GM12878 (cell line): ENCODE measurements around the gene PRKAA1. TPM values are rescaled to one million over a fixed set of nuclear protein-coding genes. Genes with fewer than 3 reads are reported as not detected.

ENCODE experiments used
- ATF7 ChIP-seq: fragments of 450-650 bp; IDR thresholded peaks from 2 replicates; pipeline ENCODE4 v1.6.1; 2016; ENCODE audit warnings: low read depth, mild to moderate bottlenecking
- polyA plus RNA-seq, 11 experiments: library from polyadenylated mRNA; depleted of rRNA in 4 of 11; unstranded in 6 of 11; stranded (reverse) in 5 of 11; fragments of >200 nt; fragmentation: Nextera tagmentation in 4 of 11; fragmentation: Illumina TruSeq in 1 of 11; extraction: Ambion mirVana in 4 of 11; extraction: Trizol in 1 of 11; gene quantifications; 1 replicate in 1 of 11; 2 replicates in 10 of 11; pipeline versions ENCODE4 v1.2.1 to v1.2.3, GENCODE V29; 2011 to 2016; ENCODE audit warnings: inconsistent platforms in 2 of 11, missing spikeins in 2 of 11, low read depth in 1 of 11
- total RNA-seq, 4 experiments: library from RNA; depleted of rRNA in 3 of 4; stranded (reverse); fragments of >200 nt in 3 of 4; fragmentation: Illumina TruSeq in 1 of 4; extraction: Trizol in 1 of 4; gene quantifications; 2 replicates each; pipeline versions ENCODE4 v1.2.1 to v1.2.3, GENCODE V29; 2013 to 2021
- TF ChIP-seq, protein P1 (sequence below): fragments of 450-650 bp; IDR thresholded peaks from 2 replicates; pipeline ENCODE4 v1.6.1; 2018; ENCODE audit warnings: borderline replicate concordance, mild to moderate bottlenecking; ENCODE audit not compliant: partially characterized antibody
- TF ChIP-seq, protein P2 (sequence below): fragments of 450-650 bp; conservative IDR thresholded peaks from 2 replicates; pipeline ENCODE4 v1.6.1; 2017; ENCODE audit warnings: mild to moderate bottlenecking, moderate library complexity
- TF ChIP-seq, protein P3 (sequence below): IDR thresholded peaks from 2 replicates; pipeline ENCODE4 v1.6.1; 2012; ENCODE audit warnings: low read depth, low read length, improper control_type of control experiment
- TF ChIP-seq, protein P4 (sequence below): fragments of 450-650 bp; IDR thresholded peaks from 2 replicates; pipeline ENCODE4 v1.6.1; 2017; ENCODE audit warnings: mild to moderate bottlenecking, low read depth, inconsistent platforms; ENCODE audit not compliant: poor library complexity, severe bottlenecking

PRKAA1 gene
- total and polyA plus RNA-seq, 10 of the 15 experiments (the other 5 are each of a cell fraction or from before 2014, with no cell fraction given) = 13.6 to 55.5 (median 29.6) TPM

DNA sequence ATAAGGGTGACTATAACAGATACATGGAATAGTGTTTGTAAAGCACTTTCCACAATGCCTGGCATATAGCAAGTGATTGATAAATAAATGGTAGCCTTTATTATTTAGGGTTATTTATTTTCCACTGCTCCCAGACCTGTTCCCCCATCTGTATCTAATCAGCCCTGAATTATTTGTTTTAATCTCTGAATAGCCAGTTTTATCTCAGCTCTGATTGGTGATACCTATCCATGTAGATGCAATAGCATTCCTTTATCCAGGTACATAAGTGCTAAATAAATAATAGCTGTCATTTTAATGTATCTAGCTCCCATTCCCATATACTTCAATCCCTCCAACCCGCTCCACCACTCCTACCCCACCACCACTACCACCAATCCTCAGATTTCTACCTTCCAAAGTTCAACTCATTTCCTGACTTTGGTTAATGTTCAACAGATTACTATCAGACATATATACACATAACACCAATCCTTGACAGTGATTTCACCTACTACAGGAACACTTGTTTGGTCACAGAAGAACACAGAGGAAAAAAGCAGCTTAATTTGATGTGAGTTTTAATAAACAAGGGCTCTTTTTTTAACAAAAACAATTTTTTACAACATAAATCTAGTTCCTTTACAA lies 14.0 kb downstream of the PRKAA1 start (continued):
- TF ChIP-seq, protein P1, sequence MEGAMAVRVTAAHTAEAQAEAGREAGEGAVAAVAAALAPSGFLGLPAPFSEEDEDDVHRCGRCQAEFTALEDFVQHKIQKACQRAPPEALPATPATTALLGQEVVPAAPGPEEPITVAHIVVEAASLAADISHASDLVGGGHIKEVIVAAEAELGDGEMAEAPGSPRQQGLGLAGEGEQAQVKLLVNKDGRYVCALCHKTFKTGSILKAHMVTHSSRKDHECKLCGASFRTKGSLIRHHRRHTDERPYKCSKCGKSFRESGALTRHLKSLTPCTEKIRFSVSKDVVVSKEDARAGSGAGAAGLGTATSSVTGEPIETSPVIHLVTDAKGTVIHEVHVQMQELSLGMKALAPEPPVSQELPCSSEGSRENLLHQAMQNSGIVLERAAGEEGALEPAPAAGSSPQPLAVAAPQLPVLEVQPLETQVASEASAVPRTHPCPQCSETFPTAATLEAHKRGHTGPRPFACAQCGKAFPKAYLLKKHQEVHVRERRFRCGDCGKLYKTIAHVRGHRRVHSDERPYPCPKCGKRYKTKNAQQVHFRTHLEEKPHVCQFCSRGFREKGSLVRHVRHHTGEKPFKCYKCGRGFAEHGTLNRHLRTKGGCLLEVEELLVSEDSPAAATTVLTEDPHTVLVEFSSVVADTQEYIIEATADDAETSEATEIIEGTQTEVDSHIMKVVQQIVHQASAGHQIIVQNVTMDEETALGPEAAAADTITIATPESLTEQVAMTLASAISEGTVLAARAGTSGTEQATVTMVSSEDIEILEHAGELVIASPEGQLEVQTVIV = no peak
- TF ChIP-seq, protein P2, sequence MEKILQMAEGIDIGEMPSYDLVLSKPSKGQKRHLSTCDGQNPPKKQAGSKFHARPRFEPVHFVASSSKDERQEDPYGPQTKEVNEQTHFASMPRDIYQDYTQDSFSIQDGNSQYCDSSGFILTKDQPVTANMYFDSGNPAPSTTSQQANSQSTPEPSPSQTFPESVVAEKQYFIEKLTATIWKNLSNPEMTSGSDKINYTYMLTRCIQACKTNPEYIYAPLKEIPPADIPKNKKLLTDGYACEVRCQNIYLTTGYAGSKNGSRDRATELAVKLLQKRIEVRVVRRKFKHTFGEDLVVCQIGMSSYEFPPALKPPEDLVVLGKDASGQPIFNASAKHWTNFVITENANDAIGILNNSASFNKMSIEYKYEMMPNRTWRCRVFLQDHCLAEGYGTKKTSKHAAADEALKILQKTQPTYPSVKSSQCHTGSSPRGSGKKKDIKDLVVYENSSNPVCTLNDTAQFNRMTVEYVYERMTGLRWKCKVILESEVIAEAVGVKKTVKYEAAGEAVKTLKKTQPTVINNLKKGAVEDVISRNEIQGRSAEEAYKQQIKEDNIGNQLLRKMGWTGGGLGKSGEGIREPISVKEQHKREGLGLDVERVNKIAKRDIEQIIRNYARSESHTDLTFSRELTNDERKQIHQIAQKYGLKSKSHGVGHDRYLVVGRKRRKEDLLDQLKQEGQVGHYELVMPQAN = no peak
- TF ChIP-seq ATF7 = no peak
- TF ChIP-seq, protein P3, sequence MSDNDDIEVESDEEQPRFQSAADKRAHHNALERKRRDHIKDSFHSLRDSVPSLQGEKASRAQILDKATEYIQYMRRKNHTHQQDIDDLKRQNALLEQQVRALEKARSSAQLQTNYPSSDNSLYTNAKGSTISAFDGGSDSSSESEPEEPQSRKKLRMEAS = no peak
- TF ChIP-seq, protein P4, sequence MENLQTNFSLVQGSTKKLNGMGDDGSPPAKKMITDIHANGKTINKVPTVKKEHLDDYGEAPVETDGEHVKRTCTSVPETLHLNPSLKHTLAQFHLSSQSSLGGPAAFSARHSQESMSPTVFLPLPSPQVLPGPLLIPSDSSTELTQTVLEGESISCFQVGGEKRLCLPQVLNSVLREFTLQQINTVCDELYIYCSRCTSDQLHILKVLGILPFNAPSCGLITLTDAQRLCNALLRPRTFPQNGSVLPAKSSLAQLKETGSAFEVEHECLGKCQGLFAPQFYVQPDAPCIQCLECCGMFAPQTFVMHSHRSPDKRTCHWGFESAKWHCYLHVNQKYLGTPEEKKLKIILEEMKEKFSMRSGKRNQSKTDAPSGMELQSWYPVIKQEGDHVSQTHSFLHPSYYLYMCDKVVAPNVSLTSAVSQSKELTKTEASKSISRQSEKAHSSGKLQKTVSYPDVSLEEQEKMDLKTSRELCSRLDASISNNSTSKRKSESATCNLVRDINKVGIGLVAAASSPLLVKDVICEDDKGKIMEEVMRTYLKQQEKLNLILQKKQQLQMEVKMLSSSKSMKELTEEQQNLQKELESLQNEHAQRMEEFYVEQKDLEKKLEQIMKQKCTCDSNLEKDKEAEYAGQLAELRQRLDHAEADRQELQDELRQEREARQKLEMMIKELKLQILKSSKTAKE = no peak
